ENCODE results near the gene FZD2.

FZD2 gene

DNA sequence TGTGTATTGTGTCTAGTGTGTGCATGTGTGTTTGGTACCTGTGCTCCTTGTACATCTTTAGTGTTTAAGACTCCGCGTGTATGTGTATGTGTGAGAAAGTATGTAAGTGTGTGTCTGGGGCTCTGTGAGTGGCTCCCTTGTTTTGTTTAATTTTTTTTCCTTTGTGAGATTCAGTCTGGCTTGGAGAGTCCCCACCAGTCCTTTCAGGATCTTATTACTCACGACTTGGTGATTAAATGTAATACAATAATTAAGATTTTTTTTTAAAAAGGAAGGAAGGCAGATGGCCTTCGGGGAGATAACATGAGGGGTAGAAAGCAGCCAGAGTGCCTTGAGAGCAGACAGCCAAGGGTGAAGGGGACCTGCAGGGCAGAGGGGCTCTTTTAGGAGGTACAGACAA, 33.9 kb downstream of the FZD2 start:
- no peak for FAIRE-seq
- TF ChIP-seq POLR2AphosphoS5 (IDR thresholded peaks at IDR 0.05; ENCODE audit: low read depth, low read length) (no peak), TAF1 (IDR thresholded peaks at IDR 0.05; ENCODE audit: borderline replicate concordance, low read depth, low read length) (no peak), POLR2A (IDR thresholded peaks at IDR 0.05; ENCODE audit: low read depth, low read length) (no peak)
- DNase-seq (ENCODE audit: insufficient read length): no peak

DNA sequence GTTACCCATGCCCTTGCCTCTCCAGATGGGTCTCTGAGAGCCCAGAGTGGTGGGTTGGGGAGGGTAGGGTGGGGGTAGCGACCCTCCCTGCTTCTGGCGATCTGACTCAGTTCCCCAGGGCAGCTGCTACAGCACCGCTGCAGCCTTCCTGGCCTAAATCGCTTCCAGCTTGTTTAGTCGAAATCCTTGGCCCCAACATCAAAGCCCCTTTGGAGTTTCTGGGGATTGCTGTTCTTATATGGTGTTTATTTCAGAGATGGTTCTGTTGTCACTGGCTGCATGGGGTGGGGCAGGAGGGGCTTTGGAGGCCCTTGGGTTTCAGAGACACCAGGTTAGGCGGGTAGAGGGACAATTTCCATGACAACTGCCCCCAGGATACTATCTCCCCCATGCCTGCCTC, 35.9 kb downstream of the FZD2 start:
- FAIRE-seq: no peak
- TF ChIP-seq POLR2AphosphoS5 (IDR thresholded peaks at IDR 0.05; ENCODE audit: low read depth, low read length) (no peak), TAF1 (IDR thresholded peaks at IDR 0.05; ENCODE audit: borderline replicate concordance, low read depth, low read length) (no peak), POLR2A (IDR thresholded peaks at IDR 0.05; ENCODE audit: low read depth, low read length) (no peak)
- no peak for DNase-seq (ENCODE audit: insufficient read length)

DNA sequence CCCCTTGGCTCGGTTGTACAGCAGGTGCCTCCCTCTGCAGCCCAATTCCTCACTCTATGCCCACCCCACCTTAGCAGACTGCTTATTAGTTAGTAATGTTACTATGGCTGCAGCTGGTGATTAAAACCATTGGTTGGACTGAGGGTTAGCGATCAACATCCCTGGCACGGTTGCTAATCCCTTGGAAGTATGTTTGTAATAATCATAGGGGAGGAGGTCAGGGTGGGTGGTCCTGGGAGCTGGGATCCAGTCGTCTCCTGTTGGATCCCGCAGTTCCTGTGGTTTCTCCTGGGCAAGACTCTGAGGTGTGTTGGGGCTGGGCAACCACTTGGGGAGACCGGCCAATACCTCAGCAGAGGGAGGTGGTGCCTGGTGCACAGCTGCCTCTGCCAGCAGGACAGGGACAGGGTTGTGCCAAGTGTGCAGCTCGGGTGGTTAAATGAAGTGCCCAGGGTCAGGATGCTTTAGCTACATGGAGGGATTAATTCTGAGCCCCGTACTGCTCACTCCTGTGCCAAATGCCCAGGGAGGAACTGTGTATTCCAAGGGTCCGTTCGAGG, 38.0 kb downstream of the FZD2 start:
- TF ChIP-seq TAF1 (IDR thresholded peaks at IDR 0.05; ENCODE audit: borderline replicate concordance, low read depth, low read length) (no peak), POLR2A (IDR thresholded peaks at IDR 0.05; ENCODE audit: low read depth, low read length) (no peak), POLR2AphosphoS5 (IDR thresholded peaks at IDR 0.05; ENCODE audit: low read depth, low read length) (no peak)
- DNase-seq (ENCODE audit: insufficient read length): no peak

DNA sequence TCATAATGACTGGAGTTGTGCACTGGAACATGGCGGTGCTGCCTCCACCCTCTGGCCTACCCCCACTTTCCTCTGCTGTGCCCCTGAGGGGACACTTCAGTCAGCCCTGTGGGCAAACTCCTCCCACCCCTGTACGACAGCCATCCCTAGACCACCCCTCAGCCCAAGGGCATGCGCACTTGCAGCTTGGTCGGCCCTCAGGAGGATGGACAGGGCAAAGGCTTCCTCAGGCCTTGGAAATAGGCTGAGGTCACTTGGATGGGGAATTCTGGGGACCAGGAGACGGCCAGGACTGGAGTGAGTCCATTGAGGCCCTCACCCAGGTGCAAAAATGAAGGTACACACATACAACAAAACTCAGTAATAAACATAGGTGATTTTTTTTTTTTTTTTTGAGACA, 41.0 kb downstream of the FZD2 start:
- no peak for FAIRE-seq
- DNase-seq (ENCODE audit: insufficient read length): no peak
- no peak for TF ChIP-seq POLR2AphosphoS5 (IDR thresholded peaks at IDR 0.05; ENCODE audit: low read depth, low read length)
- TF ChIP-seq TAF1 (IDR thresholded peaks at IDR 0.05; ENCODE audit: borderline replicate concordance, low read depth, low read length): no peak
- TF ChIP-seq POLR2A (IDR thresholded peaks at IDR 0.05; ENCODE audit: low read depth, low read length): no peak

More for the DNA sequence above, 38.0 kb downstream of the FZD2 start:
- no peak for FAIRE-seq

DNA sequence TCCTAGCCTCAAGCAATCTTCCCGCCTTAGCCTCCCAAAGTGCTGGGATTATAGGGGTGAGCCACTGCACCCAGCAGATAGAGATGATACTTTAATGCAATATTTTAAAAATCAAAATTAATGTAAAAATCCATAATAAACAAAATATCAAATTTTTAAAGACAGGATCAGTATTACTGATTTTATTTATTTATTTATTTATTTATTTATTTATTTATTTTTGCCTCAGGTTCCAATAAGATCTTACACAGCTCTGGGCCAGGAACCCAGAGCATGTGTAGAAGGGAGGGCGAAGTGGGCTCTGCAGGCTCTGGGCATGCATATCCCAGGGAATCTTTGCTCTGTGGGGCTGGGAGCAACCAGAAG, 41.6 kb downstream of the FZD2 start:
- TF ChIP-seq POLR2AphosphoS5 (IDR thresholded peaks at IDR 0.05; ENCODE audit: low read depth, low read length) (no peak), POLR2A (IDR thresholded peaks at IDR 0.05; ENCODE audit: low read depth, low read length) (no peak), TAF1 (IDR thresholded peaks at IDR 0.05; ENCODE audit: borderline replicate concordance, low read depth, low read length) (no peak)
- DNase-seq (ENCODE audit: insufficient read length): no peak
- no peak for FAIRE-seq

DNA sequence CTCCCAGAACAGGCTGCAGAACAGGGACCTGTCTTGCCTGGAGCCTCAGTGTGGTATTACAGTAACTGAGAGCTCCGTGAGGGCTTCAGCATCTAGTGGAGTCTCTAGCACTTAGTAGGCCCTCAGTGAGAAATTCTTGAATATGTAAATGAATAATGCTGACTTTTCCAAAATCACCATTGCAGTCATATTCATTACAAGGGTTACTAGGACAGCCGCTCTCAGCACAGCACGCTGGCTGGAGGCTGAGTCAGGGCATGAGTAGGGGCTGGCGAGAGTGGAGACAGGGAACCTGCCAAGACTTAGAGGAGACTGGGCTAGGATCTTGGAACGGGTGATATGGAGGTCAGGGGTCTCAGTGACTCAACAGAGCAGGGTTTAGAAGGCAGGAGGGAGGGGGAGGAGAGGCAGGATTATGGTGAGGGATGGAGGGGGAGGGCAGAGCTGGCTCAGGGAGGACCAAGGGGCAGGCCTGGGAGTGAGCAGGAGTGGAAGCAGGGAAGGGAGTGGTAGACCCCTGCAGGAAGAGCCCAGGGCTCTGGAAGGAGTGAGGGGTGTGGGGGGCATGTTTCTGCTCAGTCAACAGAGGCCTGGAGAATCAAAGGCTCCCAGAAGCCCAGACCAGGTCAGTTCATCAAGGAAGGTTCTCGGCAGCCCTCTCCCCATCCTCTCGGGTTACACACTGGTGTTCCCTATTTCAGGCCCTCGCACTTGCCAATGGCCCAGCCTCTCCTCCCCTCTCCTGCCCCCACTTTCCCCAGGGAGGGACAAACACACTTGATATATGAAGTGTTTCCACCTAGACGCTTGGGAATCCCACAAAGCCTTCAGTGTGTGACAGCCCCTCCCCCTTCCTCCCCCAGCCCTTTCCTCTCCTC, 42.3 kb downstream of the FZD2 start:
- FAIRE-seq (no peak), DNase-seq (ENCODE audit: insufficient read length) (no peak)

DNA sequence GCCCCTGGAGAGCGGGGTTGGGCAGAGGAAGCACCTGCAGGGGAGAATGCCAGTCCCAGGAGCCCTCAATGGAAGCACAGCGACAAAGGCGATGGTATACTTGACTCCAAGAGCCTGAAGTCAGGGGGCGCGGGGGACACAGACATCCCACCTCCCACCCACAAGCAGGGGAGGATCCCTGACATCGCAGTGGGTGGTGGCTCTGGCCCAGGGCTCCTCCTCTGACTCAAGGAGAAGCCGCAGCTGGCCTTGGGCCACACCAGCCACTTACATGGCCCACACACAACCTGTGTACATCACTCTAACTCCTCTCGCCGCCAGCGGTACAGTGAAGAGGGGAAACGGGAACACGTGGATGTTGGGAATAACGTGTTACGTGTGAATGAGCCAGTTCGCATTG, 44.3 kb downstream of the FZD2 start:
- no peak for TF ChIP-seq TAF1 (IDR thresholded peaks at IDR 0.05; ENCODE audit: borderline replicate concordance, low read depth, low read length)
- TF ChIP-seq POLR2AphosphoS5 (IDR thresholded peaks at IDR 0.05; ENCODE audit: low read depth, low read length): no peak
- no peak for TF ChIP-seq POLR2A (IDR thresholded peaks at IDR 0.05; ENCODE audit: low read depth, low read length)
- DNase-seq (ENCODE audit: insufficient read length): no peak
- no peak for FAIRE-seq

More for the DNA sequence above, 42.3 kb downstream of the FZD2 start:
- TF ChIP-seq POLR2A (IDR thresholded peaks at IDR 0.05; ENCODE audit: low read depth, low read length) (no peak), POLR2AphosphoS5 (IDR thresholded peaks at IDR 0.05; ENCODE audit: low read depth, low read length) (no peak), TAF1 (IDR thresholded peaks at IDR 0.05; ENCODE audit: borderline replicate concordance, low read depth, low read length) (no peak)

DNA sequence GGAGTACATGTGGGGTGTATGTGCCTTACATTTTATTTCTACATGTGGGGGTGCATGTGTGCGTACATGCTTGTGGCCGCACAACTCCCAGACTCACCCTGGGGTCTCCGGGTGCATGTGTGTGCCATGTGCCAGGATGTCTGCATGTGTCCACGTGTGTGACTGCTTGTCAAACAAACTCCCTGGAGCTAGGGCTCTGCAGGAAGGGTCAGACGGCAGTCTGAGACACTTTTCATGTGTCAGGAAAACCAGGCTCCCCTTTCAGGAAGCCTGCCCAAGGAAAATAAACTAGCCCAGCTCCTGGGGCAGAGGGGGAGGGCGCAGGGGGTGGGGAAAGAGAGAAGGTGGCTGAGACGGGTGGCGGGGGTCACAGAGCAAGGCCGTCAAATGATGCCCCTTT, 44.7 kb downstream of the FZD2 start:
- FAIRE-seq (no peak), DNase-seq (ENCODE audit: insufficient read length) (no peak)
- no peak for TF ChIP-seq POLR2AphosphoS5 (IDR thresholded peaks at IDR 0.05; ENCODE audit: low read depth, low read length)
- no peak for TF ChIP-seq TAF1 (IDR thresholded peaks at IDR 0.05; ENCODE audit: borderline replicate concordance, low read depth, low read length)
- TF ChIP-seq POLR2A (IDR thresholded peaks at IDR 0.05; ENCODE audit: low read depth, low read length): no peak

DNA sequence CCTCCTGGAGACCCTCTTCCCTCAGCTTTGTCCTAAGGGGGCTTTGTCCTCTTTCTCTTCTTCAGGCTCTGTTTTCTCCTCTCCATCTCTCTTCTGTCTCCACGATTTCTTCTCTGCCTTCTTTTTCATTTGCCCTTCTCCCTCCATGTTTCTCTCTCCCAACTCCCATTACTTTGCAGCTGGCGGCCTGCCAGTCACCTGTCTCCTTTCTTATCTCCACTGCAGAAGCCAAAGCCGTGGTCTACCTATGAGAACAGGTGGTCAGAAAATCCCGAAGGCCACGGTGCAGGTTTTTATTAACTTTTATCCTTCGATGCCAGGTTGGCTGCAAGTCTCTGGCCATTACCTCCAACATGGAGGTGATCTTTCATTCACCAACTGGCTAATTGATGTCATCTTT, 45.1 kb downstream of the FZD2 start:
- no peak for DNase-seq (ENCODE audit: insufficient read length)
- TF ChIP-seq TAF1 (IDR thresholded peaks at IDR 0.05; ENCODE audit: borderline replicate concordance, low read depth, low read length): no peak
- no peak for TF ChIP-seq POLR2AphosphoS5 (IDR thresholded peaks at IDR 0.05; ENCODE audit: low read depth, low read length)
- no peak for TF ChIP-seq POLR2A (IDR thresholded peaks at IDR 0.05; ENCODE audit: low read depth, low read length)
- no peak for FAIRE-seq

DNA sequence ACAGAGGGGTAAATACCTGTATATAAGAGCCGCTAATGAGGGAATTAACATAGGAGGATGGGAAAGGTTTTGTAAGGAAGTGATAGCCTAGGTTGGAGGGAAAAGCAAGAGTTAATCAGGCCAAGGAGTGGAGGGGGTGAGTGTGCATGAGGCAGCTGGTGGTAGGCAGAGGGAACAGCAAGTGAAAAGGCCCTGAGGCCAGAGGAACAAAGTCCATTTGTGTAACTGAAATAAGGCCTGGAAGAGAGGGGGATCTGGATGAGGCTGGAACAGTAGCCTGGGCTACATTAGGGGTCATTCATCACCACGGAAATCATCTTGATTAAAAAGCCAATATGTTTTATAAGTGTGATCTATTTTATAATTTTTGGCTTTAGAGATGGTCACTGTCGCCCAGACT, 45.7 kb downstream of the FZD2 start:
- DNase-seq (ENCODE audit: insufficient read length) (no peak), FAIRE-seq (no peak)
- TF ChIP-seq POLR2A (IDR thresholded peaks at IDR 0.05; ENCODE audit: low read depth, low read length) (no peak), TAF1 (IDR thresholded peaks at IDR 0.05; ENCODE audit: borderline replicate concordance, low read depth, low read length) (no peak), POLR2AphosphoS5 (IDR thresholded peaks at IDR 0.05; ENCODE audit: low read depth, low read length) (no peak)

DNA sequence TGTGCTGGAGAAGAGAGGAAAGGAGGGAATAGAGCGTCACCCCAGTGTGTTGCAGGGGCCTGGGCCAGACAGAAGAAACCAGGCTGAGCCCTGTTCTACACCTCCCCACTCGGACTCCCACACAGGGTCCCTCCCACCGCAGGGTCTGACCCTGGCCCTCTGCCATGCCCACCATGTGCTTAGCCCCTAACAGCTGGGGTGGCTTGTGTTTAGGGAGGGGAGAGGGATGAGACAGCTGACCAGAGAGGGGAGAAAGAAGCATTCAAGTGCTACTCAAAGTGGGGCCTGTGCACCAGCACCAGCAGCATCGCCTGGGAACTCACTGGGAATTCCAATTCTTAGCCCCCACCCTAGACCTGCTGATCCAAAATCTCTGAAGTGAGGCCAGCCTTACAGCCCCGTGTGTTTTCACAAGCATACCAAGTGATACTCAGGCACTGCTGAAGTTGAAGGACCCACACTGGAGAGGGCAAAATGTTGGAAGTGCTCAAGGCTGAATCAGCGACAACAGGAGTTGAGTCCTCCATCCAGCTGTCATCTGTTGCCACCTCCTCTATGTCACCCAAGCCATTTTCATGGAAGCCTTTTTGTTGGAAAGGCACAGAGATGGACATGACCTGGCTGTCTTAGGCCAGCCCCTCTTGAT, 47.0 kb downstream of the FZD2 start:
- TF ChIP-seq TAF1 (IDR thresholded peaks at IDR 0.05; ENCODE audit: borderline replicate concordance, low read depth, low read length): no peak
- TF ChIP-seq POLR2A (IDR thresholded peaks at IDR 0.05; ENCODE audit: low read depth, low read length): no peak
- TF ChIP-seq POLR2AphosphoS5 (IDR thresholded peaks at IDR 0.05; ENCODE audit: low read depth, low read length): no peak
- FAIRE-seq (no peak), DNase-seq (ENCODE audit: insufficient read length) (no peak)
